ENCODE data around the gene GBP7. TPM values are rescaled to one million over a fixed set of nuclear protein-coding genes. Genes with fewer than 3 reads are reported as not detected.
"Not testable (repeated sequence)": the region's sequence is repeated elsewhere in the genome, so short reads cannot be mapped to it uniquely, and the experiment has no call there.

The GBP7 gene, protein sequence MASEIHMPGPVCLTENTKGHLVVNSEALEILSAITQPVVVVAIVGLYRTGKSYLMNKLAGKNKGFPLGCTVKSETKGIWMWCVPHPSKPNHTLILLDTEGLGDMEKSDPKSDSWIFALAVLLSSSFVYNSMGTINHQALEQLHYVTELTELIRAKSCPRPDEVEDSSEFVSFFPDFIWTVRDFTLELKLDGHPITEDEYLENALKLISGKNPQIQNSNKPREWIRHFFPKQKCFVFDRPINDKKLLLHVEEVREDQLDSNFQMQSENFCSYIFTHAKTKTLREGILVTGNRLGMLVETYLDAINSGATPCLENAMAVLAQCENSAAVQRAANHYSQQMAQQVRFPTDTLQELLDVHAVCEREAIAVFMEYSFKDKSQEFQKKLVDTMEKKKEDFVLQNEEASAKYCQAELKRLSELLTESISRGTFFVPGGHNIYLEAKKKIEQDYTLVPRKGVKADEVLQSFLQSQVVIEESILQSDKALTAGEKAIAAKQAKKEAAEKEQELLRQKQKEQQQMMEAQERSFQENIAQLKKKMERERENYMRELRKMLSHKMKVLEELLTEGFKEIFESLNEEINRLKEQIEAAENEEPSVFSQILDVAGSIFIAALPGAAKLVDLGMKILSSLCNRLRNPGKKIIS
- total RNA-seq (2022): not detected in 2 replicates
- percentile 3 among the genes with signal in this experiment for Bru-seq, nascent RNA
- BruChase-seq, experiment 1, labeled RNA remaining after a 6-hour chase: percentile 5 among the genes with signal in this experiment
- not detected for BruChase-seq, experiment 2, labeled RNA remaining after a 2-hour chase
- long read RNA-seq: 0 reads

DNA sequence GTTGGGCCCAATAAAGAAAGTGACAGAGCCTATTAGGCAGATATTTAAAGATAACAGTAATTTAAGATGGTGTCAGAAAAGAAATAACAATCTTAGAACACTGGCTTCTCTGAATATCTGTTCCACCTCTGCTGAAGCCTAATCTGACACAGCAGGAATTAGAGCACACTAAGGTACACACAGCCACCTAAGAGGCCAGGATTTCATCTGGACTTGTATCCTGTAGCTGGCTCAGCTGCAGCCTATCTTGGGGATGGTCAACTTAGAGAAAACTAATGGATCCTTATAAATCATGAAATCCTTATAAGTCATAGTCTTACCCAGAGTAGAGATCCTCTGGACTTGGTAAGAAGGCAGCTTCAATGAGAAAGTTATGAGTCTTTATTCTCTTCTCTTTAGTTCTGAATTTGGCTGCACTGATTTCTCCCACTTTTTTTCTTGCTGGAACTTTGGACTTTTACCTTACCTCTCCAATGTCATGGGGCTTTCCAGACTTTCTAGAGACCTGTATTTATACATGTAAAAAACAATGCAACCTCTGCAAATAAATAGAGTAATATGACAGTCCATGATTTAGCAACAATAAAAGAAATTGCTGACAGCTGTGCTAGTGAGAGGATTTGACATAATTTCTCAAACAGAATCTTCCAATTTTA, at the start of gene GBP7:
Gene GBP7, minus strand, starts transcription at position 403 of the 656 bp plus-strand sequence. CDS start 4,068 bp downstream, outside the sequence.
- POLR2A ChIA-PET: interaction anchor here (0.6 kb wide), 1 partner anchor 190 kb away, joined by 3 read pairs; no protein-coding TSS in a partner anchor
- Mint-ChIP-seq H3K27me3 (ENCODE audit: insufficient read depth, unreplicated experiment) (no peaks in the 10 kb centered on the region), H3K9me3 (ENCODE audit: unreplicated experiment) (no peaks in the 10 kb centered on the region), H3K4me3 (ENCODE audit: unreplicated experiment) (no peak within 1 kb of the TSS), H3K4me1 (ENCODE audit: insufficient read depth, unreplicated experiment) (peaks cover 6% of the 10 kb centered on the region), H3K36me3 (ENCODE audit: insufficient read depth, unreplicated experiment) (no peaks in the 10 kb centered on the region), H3K27ac (ENCODE audit: low read depth, unreplicated experiment) (peak within 1 kb of the TSS; percentile 49)
- intact Hi-C loops (cut with micrococcal nuclease): no loop called here
- CTCF ChIA-PET: interaction anchor here (0.6 to 0.8 kb wide), 3 partner anchors 188 to 1221 kb away, joined by 3 to 4 read pairs (median 3); no protein-coding TSS in a partner anchor
- TF ChIP-seq, protein P1, sequence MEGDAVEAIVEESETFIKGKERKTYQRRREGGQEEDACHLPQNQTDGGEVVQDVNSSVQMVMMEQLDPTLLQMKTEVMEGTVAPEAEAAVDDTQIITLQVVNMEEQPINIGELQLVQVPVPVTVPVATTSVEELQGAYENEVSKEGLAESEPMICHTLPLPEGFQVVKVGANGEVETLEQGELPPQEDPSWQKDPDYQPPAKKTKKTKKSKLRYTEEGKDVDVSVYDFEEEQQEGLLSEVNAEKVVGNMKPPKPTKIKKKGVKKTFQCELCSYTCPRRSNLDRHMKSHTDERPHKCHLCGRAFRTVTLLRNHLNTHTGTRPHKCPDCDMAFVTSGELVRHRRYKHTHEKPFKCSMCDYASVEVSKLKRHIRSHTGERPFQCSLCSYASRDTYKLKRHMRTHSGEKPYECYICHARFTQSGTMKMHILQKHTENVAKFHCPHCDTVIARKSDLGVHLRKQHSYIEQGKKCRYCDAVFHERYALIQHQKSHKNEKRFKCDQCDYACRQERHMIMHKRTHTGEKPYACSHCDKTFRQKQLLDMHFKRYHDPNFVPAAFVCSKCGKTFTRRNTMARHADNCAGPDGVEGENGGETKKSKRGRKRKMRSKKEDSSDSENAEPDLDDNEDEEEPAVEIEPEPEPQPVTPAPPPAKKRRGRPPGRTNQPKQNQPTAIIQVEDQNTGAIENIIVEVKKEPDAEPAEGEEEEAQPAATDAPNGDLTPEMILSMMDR (IDR thresholded peaks at IDR 0.05; ENCODE audit: unreplicated experiment): no peak
- no peak for DNase-seq (ENCODE audit: unreplicated experiment)
- BruUV-seq (replicated peaks): no TSS peak

DNA sequence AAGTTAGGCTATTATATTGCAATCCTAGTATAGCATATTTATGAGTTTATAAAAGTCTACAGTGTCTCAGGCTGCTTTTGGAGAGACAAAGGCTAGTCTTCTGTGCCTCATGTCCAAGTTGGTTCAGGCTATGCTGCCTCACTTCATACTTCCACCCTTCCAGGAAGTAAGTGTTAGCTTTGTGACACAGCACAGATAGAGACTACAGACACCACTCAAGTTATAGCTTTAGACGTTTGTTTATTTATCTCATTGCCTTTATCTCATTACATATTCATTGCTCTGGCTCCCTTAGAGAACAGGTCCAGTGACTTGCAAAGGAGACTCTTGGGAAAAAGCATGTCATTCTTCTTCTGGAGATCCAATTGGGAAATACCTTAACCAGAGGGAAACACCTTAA, 45.5 kb upstream of the GBP7 start:
- no peaks in the 10 kb centered on the region for H3K27me3 Mint-ChIP-seq (ENCODE audit: insufficient read depth, unreplicated experiment)
- ChIA-PET CTCF (interaction anchor here (1.2 kb wide), 1 partner anchor 137 kb away, joined by 3 read pairs; no protein-coding TSS in a partner anchor), POLR2A (interaction anchor here (0.7 kb wide), 1 partner anchor 244 kb away, joined by 3 read pairs; no protein-coding TSS in a partner anchor)
- H3K36me3 Mint-ChIP-seq (ENCODE audit: insufficient read depth, unreplicated experiment): no peaks in the 10 kb centered on the region
- TF ChIP-seq, protein P1 (IDR thresholded peaks at IDR 0.05; ENCODE audit: unreplicated experiment): no peak
- no TSS peak for BruUV-seq (replicated peaks)
- H3K4me1 Mint-ChIP-seq (ENCODE audit: insufficient read depth, unreplicated experiment): no peaks in the 10 kb centered on the region
- H3K27ac Mint-ChIP-seq (ENCODE audit: low read depth, unreplicated experiment): no peak overlapping the region
- intact Hi-C loops (cut with micrococcal nuclease): no loop called here
- no peaks in the 10 kb centered on the region for H3K9me3 Mint-ChIP-seq (ENCODE audit: unreplicated experiment)
- DNase-seq (ENCODE audit: unreplicated experiment): no peak
- no peak overlapping the region for H3K4me3 Mint-ChIP-seq (ENCODE audit: unreplicated experiment)

DNA sequence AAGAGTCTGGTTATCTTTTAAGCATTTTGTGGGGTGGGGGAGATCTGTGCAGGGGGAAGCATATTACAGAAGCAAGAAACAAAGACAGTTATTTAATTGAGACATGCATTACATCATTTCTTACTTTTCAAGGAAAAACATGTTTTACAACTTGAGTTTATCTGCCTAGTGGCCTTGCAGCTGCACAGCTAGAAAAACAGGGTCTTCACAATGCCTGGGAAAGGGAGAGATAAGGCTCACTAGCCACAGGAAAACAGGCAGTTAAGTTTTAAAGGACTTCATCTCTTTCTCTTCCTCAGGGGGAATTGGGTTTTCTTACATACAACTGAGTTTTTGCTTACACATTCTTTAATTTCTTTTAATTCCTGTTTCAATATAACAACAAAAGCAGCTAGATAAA, 44.0 kb upstream of the GBP7 start:
- DNase-seq (ENCODE audit: unreplicated experiment); intact Hi-C loops (cut with micrococcal nuclease); H3K4me1 Mint-ChIP-seq (ENCODE audit: insufficient read depth, unreplicated experiment); H3K9me3 Mint-ChIP-seq (ENCODE audit: unreplicated experiment); H3K27ac Mint-ChIP-seq (ENCODE audit: low read depth, unreplicated experiment); CTCF ChIA-PET; H3K27me3 Mint-ChIP-seq (ENCODE audit: insufficient read depth, unreplicated experiment); H3K36me3 Mint-ChIP-seq (ENCODE audit: insufficient read depth, unreplicated experiment); BruUV-seq (replicated peaks); H3K4me3 Mint-ChIP-seq (ENCODE audit: unreplicated experiment): not testable (repeated sequence)
- POLR2A ChIA-PET: interaction anchor here (0.6 kb wide), 1 partner anchor 32 kb away, joined by 3 read pairs; no protein-coding TSS in a partner anchor

DNA sequence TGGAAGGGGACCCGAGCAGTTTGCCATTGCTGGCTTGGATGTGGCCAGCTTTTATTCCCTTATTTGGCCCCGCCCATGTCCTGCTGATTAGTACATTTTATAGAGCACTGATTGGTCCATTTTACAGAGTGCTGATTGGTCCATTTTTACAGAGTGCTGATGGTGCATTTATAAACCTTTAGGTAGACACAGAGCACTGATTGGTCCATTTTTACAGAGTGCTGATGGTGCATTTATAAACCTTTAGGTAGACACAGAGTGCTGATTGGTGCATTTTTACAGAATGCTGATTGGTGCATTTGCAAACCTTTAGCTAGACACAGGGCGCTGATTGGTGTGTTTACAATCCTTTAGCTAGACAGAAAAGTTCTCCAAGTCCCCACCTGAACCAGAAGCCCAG, 43.1 kb upstream of the GBP7 start:
- H3K4me1 Mint-ChIP-seq (ENCODE audit: insufficient read depth, unreplicated experiment); BruUV-seq (replicated peaks); CTCF ChIA-PET; H3K36me3 Mint-ChIP-seq (ENCODE audit: insufficient read depth, unreplicated experiment); H3K27ac Mint-ChIP-seq (ENCODE audit: low read depth, unreplicated experiment); H3K27me3 Mint-ChIP-seq (ENCODE audit: insufficient read depth, unreplicated experiment); H3K4me3 Mint-ChIP-seq (ENCODE audit: unreplicated experiment); intact Hi-C loops (cut with micrococcal nuclease); H3K9me3 Mint-ChIP-seq (ENCODE audit: unreplicated experiment); DNase-seq (ENCODE audit: unreplicated experiment): not testable (repeated sequence)
- POLR2A ChIA-PET: interaction anchor here (0.6 kb wide), 1 partner anchor 174 kb away, joined by 3 read pairs; no protein-coding TSS in a partner anchor
